Measurements from ENCODE around the gene C1QTNF12.

Gene C1QTNF12

GRCh38 chr1:1281533-1282321 is 35.2 kb upstream of the C1QTNF12 start:
- H3K4me3 ChIP-seq (ENCODE audit: low read depth in 1 of 2, low read length in 2 of 2), result peak overlapping the region; percentile 24 to 36
- peak overlapping the region; percentile 16 to 36 for H3K9ac ChIP-seq (ENCODE audit: low read depth in 1 of 2, low read length in 2 of 2)
- peak overlapping the region; percentile 87 for H3K27ac ChIP-seq (ENCODE audit: low read depth, low read length)
- peaks cover 0 to 16% of the 10 kb centered on the region in 2 donors for H3K27me3 ChIP-seq (ENCODE audit: control insufficient read depth in 1 of 2, insufficient read depth in 2 of 2, low read length in 2 of 2)
- no peaks in the 10 kb centered on the region for H3K9me3 ChIP-seq (ENCODE audit: control insufficient read depth in 1 of 2, low read length in 2 of 2)
- H3K4me1 ChIP-seq (ENCODE audit: control insufficient read depth in 1 of 2, insufficient read depth in 2 of 2, low read length in 2 of 2), result peaks cover 25 to 26% of the 10 kb centered on the region in 2 donors
- H3K36me3 ChIP-seq (ENCODE audit: control insufficient read depth in 1 of 2, insufficient read depth in 2 of 2, low read length in 2 of 2), result no peaks in the 10 kb centered on the region

GRCh38 chr1:1280782-1281481 is 34.4 kb upstream of the C1QTNF12 start:
- H3K9ac ChIP-seq (ENCODE audit: low read depth in 1 of 2, low read length in 2 of 2), result peak overlapping the region in 1 of 2 donors; percentile 36
- peaks cover 25 to 26% of the 10 kb centered on the region in 2 donors for H3K4me1 ChIP-seq (ENCODE audit: control insufficient read depth in 1 of 2, insufficient read depth in 2 of 2, low read length in 2 of 2)
- no peak overlapping the region for H3K27ac ChIP-seq (ENCODE audit: low read depth, low read length)
- H3K27me3 ChIP-seq (ENCODE audit: control insufficient read depth in 1 of 2, insufficient read depth in 2 of 2, low read length in 2 of 2), result peaks cover 0 to 9% of the 10 kb centered on the region in 2 donors
- H3K36me3 ChIP-seq (ENCODE audit: control insufficient read depth in 1 of 2, insufficient read depth in 2 of 2, low read length in 2 of 2), result no peaks in the 10 kb centered on the region
- peak overlapping the region; percentile 24 to 36 for H3K4me3 ChIP-seq (ENCODE audit: low read depth in 1 of 2, low read length in 2 of 2)
- H3K9me3 ChIP-seq (ENCODE audit: control insufficient read depth in 1 of 2, low read length in 2 of 2), result no peaks in the 10 kb centered on the region

GRCh38 chr1:1279028-1279427 is 32.5 kb upstream of the C1QTNF12 start:
- Histone ChIP-seq H3K9ac (ENCODE audit: low read depth in 1 of 2, low read length in 2 of 2) (no peak overlapping the region), H3K36me3 (ENCODE audit: control insufficient read depth in 1 of 2, insufficient read depth in 2 of 2, low read length in 2 of 2) (no peaks in the 10 kb centered on the region), H3K9me3 (ENCODE audit: control insufficient read depth in 1 of 2, low read length in 2 of 2) (no peaks in the 10 kb centered on the region), H3K4me1 (ENCODE audit: control insufficient read depth in 1 of 2, insufficient read depth in 2 of 2, low read length in 2 of 2) (peaks cover 24 to 30% of the 10 kb centered on the region in 2 donors), H3K27ac (ENCODE audit: low read depth, low read length) (no peak overlapping the region), H3K4me3 (ENCODE audit: low read depth in 1 of 2, low read length in 2 of 2) (no peak overlapping the region), H3K27me3 (ENCODE audit: control insufficient read depth in 1 of 2, insufficient read depth in 2 of 2, low read length in 2 of 2) (no peaks in the 10 kb centered on the region)

GRCh38 chr1:1278620-1279019 is 32.1 kb upstream of the C1QTNF12 start:
- no peak overlapping the region for H3K27ac ChIP-seq (ENCODE audit: low read depth, low read length)
- H3K4me1 ChIP-seq (ENCODE audit: control insufficient read depth in 1 of 2, insufficient read depth in 2 of 2, low read length in 2 of 2), result peaks cover 24 to 28% of the 10 kb centered on the region in 2 donors
- H3K9me3 ChIP-seq (ENCODE audit: control insufficient read depth in 1 of 2, low read length in 2 of 2), result no peaks in the 10 kb centered on the region
- no peaks in the 10 kb centered on the region for H3K36me3 ChIP-seq (ENCODE audit: control insufficient read depth in 1 of 2, insufficient read depth in 2 of 2, low read length in 2 of 2)
- no peak overlapping the region for H3K4me3 ChIP-seq (ENCODE audit: low read depth in 1 of 2, low read length in 2 of 2)
- no peak overlapping the region for H3K9ac ChIP-seq (ENCODE audit: low read depth in 1 of 2, low read length in 2 of 2)
- H3K27me3 ChIP-seq (ENCODE audit: control insufficient read depth in 1 of 2, insufficient read depth in 2 of 2, low read length in 2 of 2), result no peaks in the 10 kb centered on the region

GRCh38 chr1:1275836-1276235 is 29.3 kb upstream of the C1QTNF12 start:
- H3K4me1 ChIP-seq (ENCODE audit: control insufficient read depth in 1 of 2, insufficient read depth in 2 of 2, low read length in 2 of 2), result peaks cover 29 to 31% of the 10 kb centered on the region in 2 donors
- H3K9me3 ChIP-seq (ENCODE audit: control insufficient read depth in 1 of 2, low read length in 2 of 2), result no peaks in the 10 kb centered on the region
- no peak overlapping the region for H3K4me3 ChIP-seq (ENCODE audit: low read depth in 1 of 2, low read length in 2 of 2)
- H3K27me3 ChIP-seq (ENCODE audit: control insufficient read depth in 1 of 2, insufficient read depth in 2 of 2, low read length in 2 of 2), result no peaks in the 10 kb centered on the region
- H3K36me3 ChIP-seq (ENCODE audit: control insufficient read depth in 1 of 2, insufficient read depth in 2 of 2, low read length in 2 of 2), result peaks cover 2 to 6% of the 10 kb centered on the region in 2 donors
- no peak overlapping the region for H3K9ac ChIP-seq (ENCODE audit: low read depth in 1 of 2, low read length in 2 of 2)
- H3K27ac ChIP-seq (ENCODE audit: low read depth, low read length), result no peak overlapping the region

- Histone ChIP-seq H3K27me3 (ENCODE audit: control insufficient read depth in 1 of 2, insufficient read depth in 2 of 2, low read length in 2 of 2) (no peaks in the 10 kb centered on the region), H3K36me3 (ENCODE audit: control insufficient read depth in 1 of 2, insufficient read depth in 2 of 2, low read length in 2 of 2) (peaks cover 2 to 6% of the 10 kb centered on the region in 2 donors), H3K4me1 (ENCODE audit: control insufficient read depth in 1 of 2, insufficient read depth in 2 of 2, low read length in 2 of 2) (peaks cover 33 to 40% of the 10 kb centered on the region in 2 donors), H3K9ac (ENCODE audit: low read depth in 1 of 2, low read length in 2 of 2) (peak overlapping the region in 1 of 2 donors; percentile 38), H3K4me3 (ENCODE audit: low read depth in 1 of 2, low read length in 2 of 2) (peak overlapping the region in 1 of 2 donors; percentile 73), H3K9me3 (ENCODE audit: control insufficient read depth in 1 of 2, low read length in 2 of 2) (no peaks in the 10 kb centered on the region), H3K27ac (ENCODE audit: low read depth, low read length) (no peak overlapping the region)
Observed at GRCh38 chr1:1274931-1275431, 28.5 kb upstream of the C1QTNF12 start.

- Histone ChIP-seq H3K9me3 (ENCODE audit: control insufficient read depth in 1 of 2, low read length in 2 of 2) (no peaks in the 10 kb centered on the region), H3K9ac (ENCODE audit: low read depth in 1 of 2, low read length in 2 of 2) (peak overlapping the region; percentile 43 to 54), H3K4me1 (ENCODE audit: control insufficient read depth in 1 of 2, insufficient read depth in 2 of 2, low read length in 2 of 2) (peaks cover 33 to 42% of the 10 kb centered on the region in 2 donors), H3K4me3 (ENCODE audit: low read depth in 1 of 2, low read length in 2 of 2) (peak overlapping the region; percentile 66 to 73), H3K27ac (ENCODE audit: low read depth, low read length) (peak overlapping the region; percentile 6), H3K36me3 (ENCODE audit: control insufficient read depth in 1 of 2, insufficient read depth in 2 of 2, low read length in 2 of 2) (peaks cover 2 to 6% of the 10 kb centered on the region in 2 donors), H3K27me3 (ENCODE audit: control insufficient read depth in 1 of 2, insufficient read depth in 2 of 2, low read length in 2 of 2) (no peaks in the 10 kb centered on the region)
Observed at GRCh38 chr1:1274299-1274930, 27.9 kb upstream of the C1QTNF12 start.

- H3K9me3 ChIP-seq (ENCODE audit: control insufficient read depth in 1 of 2, low read length in 2 of 2), result no peaks in the 10 kb centered on the region
- peak within 1 kb of the TSS; percentile 56 for H3K27ac ChIP-seq (ENCODE audit: low read depth, low read length)
- no peaks in the 10 kb centered on the region for H3K27me3 ChIP-seq (ENCODE audit: control insufficient read depth in 1 of 2, insufficient read depth in 2 of 2, low read length in 2 of 2)
- H3K36me3 ChIP-seq (ENCODE audit: control insufficient read depth in 1 of 2, insufficient read depth in 2 of 2, low read length in 2 of 2), result peaks cover 2 to 6% of the 10 kb centered on the region in 2 donors
- H3K4me1 ChIP-seq (ENCODE audit: control insufficient read depth in 1 of 2, insufficient read depth in 2 of 2, low read length in 2 of 2), result peaks cover 31 to 39% of the 10 kb centered on the region in 2 donors
- peak within 1 kb of the TSS; percentile 90 to 92 for H3K9ac ChIP-seq (ENCODE audit: low read depth in 1 of 2, low read length in 2 of 2)
- peak within 1 kb of the TSS; percentile 82 to 93 for H3K4me3 ChIP-seq (ENCODE audit: low read depth in 1 of 2, low read length in 2 of 2)
Observed at GRCh38 chr1:1273512-1274298, 27.2 kb upstream of the C1QTNF12 start, which contains the start of gene UBE2J2. Gene UBE2J2 (minus strand): TSS chr1:1273854. CDS start chr1:1267992, 5,862 bp downstream.

- Histone ChIP-seq H3K36me3 (ENCODE audit: control insufficient read depth in 1 of 2, insufficient read depth in 2 of 2, low read length in 2 of 2) (peaks cover 6 to 7% of the 10 kb centered on the region in 2 donors), H3K27ac (ENCODE audit: low read depth, low read length) (peak overlapping the region; percentile 56), H3K9me3 (ENCODE audit: control insufficient read depth in 1 of 2, low read length in 2 of 2) (no peaks in the 10 kb centered on the region), H3K4me3 (ENCODE audit: low read depth in 1 of 2, low read length in 2 of 2) (peak overlapping the region; percentile 82 to 93), H3K27me3 (ENCODE audit: control insufficient read depth in 1 of 2, insufficient read depth in 2 of 2, low read length in 2 of 2) (no peaks in the 10 kb centered on the region), H3K4me1 (ENCODE audit: control insufficient read depth in 1 of 2, insufficient read depth in 2 of 2, low read length in 2 of 2) (peaks cover 28 to 39% of the 10 kb centered on the region in 2 donors), H3K9ac (ENCODE audit: low read depth in 1 of 2, low read length in 2 of 2) (peak overlapping the region; percentile 90 to 92)
Observed at GRCh38 chr1:1273209-1273511, 26.6 kb upstream of the C1QTNF12 start.
